GM19351 (cell line): ENCODE data around the gene TTLL8.

Experiments
- ATAC-seq: cut with Tn5 transposase; IDR thresholded peaks from one replicate; pipeline ENCODE4 v1.9.1; 2021; ENCODE audit warnings: mild to moderate bottlenecking, moderate library complexity; ENCODE audit not compliant: unreplicated experiment

Gene TTLL8

GRCh38 chr22:50045211-50046018, 12.7 kb downstream of the TTLL8 start:
- no peak for ATAC-seq

DNA sequence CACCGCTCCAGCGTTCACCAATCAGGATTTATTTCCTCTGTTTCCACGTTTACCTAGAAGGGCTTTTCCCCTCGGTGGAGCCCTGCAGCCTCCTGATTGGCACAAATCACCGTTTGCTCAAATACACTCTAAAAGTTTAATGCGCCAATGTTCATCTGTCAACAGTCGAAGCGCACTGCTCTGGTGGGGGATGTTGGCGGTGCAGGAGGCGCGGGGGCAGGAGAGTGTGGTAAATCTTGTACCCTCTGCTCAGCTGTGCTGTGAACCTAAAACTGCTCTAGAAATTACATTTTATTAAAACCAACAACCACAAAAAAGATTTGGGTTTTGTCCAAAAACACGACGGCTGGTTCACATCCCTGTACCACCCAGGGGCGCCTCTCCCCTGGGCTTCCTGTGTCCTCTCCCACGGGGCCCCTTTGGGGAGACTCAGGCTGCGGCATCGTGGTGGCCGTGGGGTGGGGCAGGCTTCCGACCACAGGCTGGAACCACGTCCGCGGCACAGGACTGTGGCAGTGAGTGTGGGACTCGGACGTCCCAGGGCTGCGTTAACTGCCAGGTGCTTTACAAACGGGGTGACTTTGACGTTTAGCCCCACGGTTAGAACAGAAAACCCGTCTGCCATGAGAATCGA, 13.5 kb downstream of the TTLL8 start:
- no peak for ATAC-seq

DNA sequence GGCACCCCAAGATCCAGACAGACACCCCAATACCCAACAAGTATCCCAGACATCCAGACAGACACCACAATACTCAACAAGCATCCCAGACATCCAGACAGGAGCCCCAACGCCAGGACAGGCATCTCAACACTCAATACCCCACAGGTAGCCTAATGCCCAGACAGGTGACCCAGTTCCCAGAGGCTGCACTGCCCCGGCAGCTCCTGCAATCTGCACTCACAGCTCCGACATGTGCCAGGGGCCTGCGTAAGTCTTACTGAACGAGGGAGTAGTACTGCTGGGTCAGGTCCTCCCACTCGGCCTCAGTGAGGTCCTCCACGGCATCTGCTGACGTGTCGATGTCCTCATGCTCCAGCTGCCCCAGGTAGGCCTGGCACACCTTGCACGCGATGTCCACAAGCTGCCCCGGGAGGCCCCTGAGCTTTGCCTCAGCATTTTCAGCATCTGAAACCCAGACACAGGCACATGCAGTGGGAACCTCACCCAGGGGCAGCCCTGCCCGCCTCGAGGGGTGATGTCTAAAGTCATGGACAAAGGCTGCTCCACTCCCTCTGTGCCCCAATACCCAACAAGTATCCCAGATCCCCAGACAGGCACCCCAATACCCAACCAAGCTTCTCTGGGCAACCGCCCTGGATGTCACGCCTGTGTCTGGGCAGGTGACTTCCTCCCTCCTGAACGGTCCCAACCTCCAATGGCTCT, 16.6 kb downstream of the TTLL8 start:
- ATAC-seq = no peak

DNA sequence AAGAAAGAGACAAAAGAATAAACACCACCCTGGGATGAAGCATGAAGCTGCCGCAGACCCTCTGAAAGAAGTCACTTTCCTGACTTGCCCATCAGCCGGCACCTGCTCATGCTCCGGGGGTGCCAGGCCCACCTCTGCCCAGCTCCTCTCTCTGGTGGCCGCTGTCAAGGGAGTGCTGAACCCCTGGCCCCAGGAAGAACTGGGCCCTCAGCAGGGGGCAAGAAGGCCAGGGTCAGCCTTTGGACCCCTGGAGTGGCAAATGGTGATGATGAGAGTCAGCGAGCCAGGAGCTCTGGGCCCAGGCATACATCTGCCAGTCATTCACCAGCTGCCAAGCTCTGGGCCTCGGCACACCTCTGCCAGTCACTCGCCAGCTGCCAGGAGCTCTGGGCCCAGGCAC, 17.4 kb downstream of the TTLL8 start:
- no peak for ATAC-seq

GRCh38 chr22:50039669-50040443, 18.2 kb downstream of the TTLL8 start:
- no peak for ATAC-seq

DNA sequence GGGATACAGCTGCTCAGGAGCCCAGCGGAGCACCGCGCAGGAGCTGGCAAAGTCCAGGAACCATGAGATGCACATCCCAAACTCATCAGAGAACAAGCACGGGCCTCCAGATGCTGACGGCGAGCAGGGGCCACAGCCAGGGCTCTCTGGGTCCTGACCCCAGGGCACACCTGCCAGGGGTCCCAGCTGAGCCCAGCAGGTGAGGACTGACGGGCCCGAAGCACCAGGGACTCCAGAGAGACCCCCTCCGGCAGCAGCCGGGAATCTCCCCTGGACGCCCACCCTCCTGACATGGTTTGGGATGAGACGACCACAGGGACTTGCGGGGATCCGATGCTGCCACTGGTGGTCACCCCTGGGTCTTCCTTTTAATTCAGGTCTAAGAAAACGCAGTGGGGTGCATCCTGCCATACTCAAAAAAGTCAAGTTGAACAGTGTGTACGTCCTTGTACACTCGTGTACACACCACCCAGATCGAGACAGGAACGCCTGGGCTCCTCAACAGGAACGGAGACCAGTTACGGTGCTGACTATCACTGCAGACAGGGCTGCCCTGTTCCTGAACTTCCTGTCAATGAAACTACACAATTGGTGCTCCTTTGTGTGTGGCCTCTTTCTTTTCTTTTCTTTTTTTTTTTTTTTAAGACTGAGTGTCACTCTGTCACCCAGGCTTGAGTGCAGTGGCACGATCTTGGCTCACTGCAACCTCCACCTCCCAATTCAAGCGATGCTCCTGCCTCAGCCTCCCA, 21.9 kb downstream of the TTLL8 start:
- no peak for ATAC-seq

DNA sequence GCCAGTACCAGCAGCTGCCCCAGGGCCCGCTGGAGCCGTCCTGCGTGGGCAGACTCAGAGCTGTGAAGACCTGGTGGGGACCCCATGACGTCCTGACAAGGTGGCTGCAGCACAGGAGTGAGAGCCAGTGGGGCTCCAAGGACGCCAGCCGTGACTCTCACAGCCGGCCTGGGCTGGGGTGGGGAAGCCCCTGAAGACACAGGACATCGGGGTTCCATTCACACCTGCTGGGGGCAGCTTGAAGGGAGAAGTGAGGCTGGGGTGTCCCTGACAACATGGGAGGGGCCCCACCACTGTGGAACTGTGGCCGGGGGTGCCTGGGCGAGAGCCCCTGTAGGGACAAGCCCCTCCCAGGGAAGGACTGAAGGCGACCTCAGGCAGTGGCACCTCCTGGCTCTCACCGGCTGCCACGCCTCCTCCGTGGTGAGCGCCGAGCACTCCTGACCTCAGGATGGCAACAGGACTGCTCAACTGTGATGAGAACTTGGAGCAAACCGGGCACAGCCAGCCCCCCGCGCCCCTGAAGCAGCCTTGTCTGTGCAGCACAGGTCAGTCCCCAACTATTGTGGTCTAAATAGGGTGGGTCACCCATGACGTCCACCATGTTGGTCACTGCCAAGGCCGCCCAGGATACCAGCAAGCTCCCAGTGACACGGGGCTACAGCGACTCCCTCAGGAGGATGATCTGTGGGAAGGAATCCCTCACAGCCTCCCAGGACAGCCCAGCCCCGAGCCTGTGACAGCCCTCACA, 22.8 kb downstream of the TTLL8 start:
- ATAC-seq = no peak

GRCh38 chr22:50034126-50035081, 23.7 kb downstream of the TTLL8 start:
- no peak for ATAC-seq

DNA sequence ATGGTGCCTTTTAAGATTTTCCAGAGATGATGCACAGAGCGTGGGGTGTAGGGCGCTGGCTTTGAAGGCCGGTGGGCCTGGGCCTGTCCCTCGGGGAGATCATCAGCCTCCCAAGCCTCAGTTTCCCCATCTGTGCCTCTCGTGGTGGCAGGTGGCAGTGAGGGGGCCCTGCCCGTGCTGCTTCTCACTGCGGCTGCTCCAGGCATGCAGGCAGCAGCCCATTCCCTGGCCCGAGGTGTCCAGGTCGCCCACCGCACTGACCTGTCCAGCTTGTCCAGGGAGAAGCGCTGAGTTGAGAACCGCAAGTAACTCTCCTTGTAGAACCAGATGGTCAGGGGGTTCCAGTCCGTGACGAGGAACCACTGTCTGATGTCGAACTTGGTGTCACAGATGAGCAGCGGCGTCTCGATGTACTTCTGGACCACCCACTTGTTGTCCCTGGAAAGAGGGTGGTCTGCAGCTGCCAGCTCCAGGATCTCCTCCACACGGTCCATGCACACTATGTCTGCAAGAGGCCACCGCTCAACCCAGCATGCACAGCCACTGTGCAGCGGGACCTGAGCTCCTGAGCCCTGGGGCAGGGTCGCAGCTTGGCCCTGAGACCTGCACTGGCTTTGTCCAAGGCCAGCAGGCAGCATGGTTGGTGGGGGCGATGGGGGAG, 25.0 kb downstream of the TTLL8 start:
- no peak for ATAC-seq

DNA sequence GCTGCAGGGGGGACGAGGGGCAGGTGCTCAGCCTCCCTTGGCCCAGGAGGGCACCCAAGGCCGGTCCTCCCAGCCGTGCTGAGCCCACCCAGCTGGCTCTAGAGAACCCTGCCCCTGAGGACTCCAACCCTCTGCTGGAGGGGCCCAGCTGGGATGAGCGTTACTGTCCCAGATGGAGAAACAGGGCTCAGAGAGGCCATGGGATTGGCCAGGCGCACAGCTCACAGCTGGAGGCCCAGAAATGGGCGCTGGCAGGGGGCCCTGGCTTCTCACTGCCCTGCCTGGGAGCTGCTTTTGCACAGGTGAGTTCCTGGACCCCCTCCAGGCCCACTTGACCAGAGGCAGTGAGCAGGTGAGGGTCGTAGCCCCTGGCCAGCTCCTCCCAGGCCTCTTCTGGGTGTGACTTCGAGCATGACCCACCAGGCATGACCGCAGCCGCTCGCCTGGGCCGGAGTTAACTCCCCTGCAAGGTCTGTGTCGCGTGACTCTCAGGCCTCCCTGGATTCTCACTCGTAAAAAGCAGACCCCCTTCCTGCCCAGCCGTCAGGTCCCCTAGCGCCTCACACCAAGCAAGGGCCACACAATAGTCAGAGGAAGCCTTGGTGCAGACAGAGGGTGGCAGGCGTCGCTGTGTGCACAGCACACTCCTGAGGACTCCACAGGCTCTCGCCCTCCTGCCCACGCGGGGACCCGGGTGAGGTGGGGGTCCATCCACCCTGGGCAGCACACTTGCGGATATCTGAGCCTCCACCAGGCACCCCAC, 25.8 kb downstream of the TTLL8 start:
- no peak for ATAC-seq

GRCh38 chr22:50031189-50032091, 26.7 kb downstream of the TTLL8 start:
- ATAC-seq = no peak

DNA sequence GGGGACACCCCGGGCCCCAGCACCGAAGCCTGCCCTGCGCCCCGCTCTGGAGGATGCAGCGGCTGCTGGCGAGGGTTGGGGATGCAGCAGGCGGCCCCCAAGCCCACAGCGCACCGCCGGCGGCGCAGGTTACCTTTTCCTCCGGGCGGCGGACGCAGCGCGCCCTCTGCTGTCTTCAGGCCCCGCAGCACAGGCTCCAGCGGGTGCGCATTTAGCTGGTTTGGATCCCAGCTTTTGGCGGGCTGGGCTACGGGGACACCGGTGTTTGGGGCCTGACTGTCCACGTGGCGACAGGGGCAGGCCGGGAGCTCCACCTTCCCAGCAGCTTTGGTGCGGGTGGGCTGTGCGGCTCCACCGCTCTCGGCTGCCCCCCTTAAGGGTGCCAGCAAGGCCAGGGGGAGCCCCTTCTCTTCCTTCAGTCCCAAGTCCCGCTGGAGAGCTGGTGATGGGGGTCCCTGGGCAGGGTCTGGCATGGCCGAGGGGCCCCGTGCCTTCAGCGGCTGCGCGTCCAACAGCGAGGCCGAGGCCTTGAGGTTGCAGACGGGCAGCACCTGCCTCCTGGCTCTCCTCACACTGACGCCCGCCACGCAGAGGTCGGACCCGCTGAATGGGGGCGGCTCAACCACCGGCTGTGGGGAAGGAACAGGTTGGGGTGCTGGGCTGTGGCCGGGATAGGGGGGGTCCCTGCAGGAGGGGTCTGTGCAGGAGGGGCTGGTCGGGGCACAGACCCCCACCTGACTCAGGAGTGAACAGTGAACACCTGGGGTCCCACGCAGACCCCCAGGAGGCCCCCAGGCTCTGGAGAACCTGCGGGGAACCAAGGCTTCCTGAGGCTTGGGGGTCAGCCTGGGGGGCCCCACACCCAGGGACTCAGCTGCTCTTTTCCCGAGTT, 27.6 kb downstream of the TTLL8 start:
- ATAC-seq = no peak

DNA sequence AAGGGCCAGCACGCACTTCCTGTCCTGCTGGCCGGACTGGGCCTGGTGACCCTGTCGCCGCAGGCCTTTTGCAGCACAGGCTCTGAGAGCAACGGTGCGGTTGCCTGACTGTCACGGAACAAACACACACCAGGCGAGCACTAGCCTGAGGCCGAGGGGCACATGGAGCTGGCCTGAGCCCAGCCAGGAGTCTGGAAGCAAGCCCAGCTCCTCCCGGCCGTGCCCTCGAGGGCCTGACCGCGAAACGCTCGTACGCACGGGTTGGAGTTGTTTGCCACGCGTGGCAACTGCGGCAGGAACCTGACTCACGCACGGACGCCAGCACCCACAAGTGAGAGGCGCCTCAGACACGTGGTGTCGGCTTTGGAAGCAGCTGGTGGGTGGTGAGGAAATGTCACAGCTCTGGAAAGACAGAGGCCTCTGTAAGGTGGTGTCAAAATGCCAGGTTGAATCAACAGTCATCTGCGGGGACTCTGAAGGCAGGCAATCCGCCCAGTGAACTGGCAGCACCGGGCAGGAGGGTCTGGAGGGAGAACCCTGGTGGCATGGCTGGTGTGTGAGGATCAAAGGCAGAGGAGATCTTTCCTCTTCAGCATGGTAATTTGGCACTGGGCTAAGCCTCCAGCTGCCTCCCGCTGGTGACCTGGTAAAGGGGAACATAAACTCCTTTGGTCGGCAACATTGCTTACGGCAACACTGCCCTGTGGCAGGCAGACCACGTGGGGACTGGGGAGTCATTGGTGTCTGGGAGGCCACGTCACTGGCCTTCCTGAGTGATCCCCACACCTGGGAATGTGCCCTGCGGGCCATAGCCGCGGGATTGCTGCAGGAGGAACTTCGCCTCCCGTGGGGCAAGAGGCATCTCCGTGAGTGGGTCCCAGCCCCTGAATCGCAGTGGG, 30.2 kb downstream of the TTLL8 start:
- ATAC-seq = no peak

DNA sequence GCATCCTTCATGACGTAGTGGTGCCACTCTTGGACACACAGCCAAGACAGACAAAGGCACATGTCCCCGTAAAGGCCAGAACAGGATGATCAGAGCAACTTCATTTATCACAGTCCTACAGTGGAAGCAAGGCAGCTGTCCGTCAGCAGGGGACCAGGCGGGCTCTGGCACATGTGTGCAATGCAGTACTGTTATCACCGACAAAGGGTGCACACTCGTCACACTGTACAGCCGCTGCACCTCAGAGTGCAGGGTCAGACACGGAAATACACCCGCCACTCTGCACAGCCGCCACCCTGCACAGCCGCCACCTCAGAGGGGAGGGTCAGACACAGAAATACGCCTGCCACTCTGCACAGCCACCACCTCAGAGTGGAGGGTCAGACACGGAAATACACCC, 32.1 kb downstream of the TTLL8 start:
- ATAC-seq = no peak
